Sigmoid colon (tissue), 7 donors: ENCODE measurements around the gene POU6F1. TPM values are rescaled to one million over a fixed set of nuclear protein-coding genes. Genes with fewer than 3 reads are reported as not detected.

Experiments
- DNase-seq: peaks from one replicate; pipeline ENCODE4 v3.0.0-alpha.2; 2019
- H3K27ac ChIP-seq, 4 donors: fragments of 200-600 bp; sonication (generic); one replicate each; pipeline ENCODE4 v1.5.1; 2016 to 2019; ENCODE audit warnings: mild to moderate bottlenecking in 1 of 4
- H3K27me3 ChIP-seq, 3 donors: fragments of 200-600 bp; sonication (generic); one replicate each; pipeline ENCODE4 v1.5.1; 2019; ENCODE audit warnings: mild to moderate bottlenecking in 1 of 3
- H3K36me3 ChIP-seq, 4 donors: fragments of 200-600 bp; sonication (generic); one replicate each; pipeline ENCODE4 v1.5.1; 2016 to 2019
- H3K4me1 ChIP-seq, 4 donors: fragments of 200-600 bp; sonication (generic); one replicate each; pipeline ENCODE4 v1.5.1; 2017 to 2019
- H3K4me3 ChIP-seq, 4 donors: fragments of 200-600 bp; sonication (generic); one replicate each; pipeline ENCODE4 v1.5.1; 2017 to 2019; ENCODE audit warnings: mild to moderate bottlenecking in 2 of 4, moderate library complexity in 1 of 4
- H3K9me3 ChIP-seq, 4 donors: fragments of 200-600 bp in 3 of 4; sonication (generic) in 3 of 4; one replicate each; pipeline versions ENCODE4 v1.5.1 to v1.6.1; 2013 to 2019
- CTCF ChIP-seq, 4 experiments: fragments of 450-650 bp in 3 of 4; fragments of 200-600 bp in 1 of 4; IDR thresholded peaks; one replicate each; pipeline ENCODE4 v1.5.1; 2016 to 2019; ENCODE audit warnings: antibody characterized with exemption in 4 of 4, mild to moderate bottlenecking in 3 of 4, moderate library complexity in 2 of 4
- EP300 ChIP-seq, 4 donors: sonication (generic); formaldehyde crosslinking; IDR thresholded peaks; one replicate each; pipeline ENCODE4 v1.6.1; 2017; ENCODE audit warnings: antibody characterized with exemption in 4 of 4
- POLR2A ChIP-seq, 2 donors: fragments of 450-650 bp; IDR thresholded peaks; one replicate each; pipeline ENCODE4 v1.6.1; 2016; ENCODE audit warnings: antibody characterized with exemption in 2 of 2, mild to moderate bottlenecking in 2 of 2, moderate library complexity in 2 of 2
- POLR2AphosphoS5 ChIP-seq, 4 donors: sonication (generic); formaldehyde crosslinking; IDR thresholded peaks; one replicate each; pipeline ENCODE4 v1.6.1; 2017; ENCODE audit warnings: antibody characterized with exemption in 4 of 4
- WGBS, 2 donors: extraction: QIAGEN DNeasy Blood & Tissue Kit; methylation state at CpG; one replicate each; pipeline ENCODE4 v1.1.7; 2013; 5-methylcytosine and 5-hydroxymethylcytosine counted together
- intact Hi-C: fragments of 100-400 bp; cut with DNase I; formaldehyde crosslinking; loops from one replicate; pipeline ENCODE4 v1.15.1; 2023
- polyA plus RNA-seq, 3 donors: library from polyadenylated mRNA; stranded (reverse); fragments of 200-250 nt; gene quantifications; one replicate each; pipeline ENCODE4 v1.2.3, GENCODE V29; 2013
- total RNA-seq, 4 donors: library from RNA; depleted of rRNA; stranded (reverse); fragments of >200 nt; gene quantifications; one replicate each; pipeline ENCODE4 v1.1.0, GENCODE V29; 2016
- donor health status: healthy with polysubstance abuse.
- donor health status: Bipolar disorder and iron deficiency.
- donor health status: healthy.

Gene POU6F1
- total and polyA plus RNA-seq, 7 donors = 1.2 to 15.8 (median 5.8) TPM

GRCh38 chr12:51186465-51187085 is 31.3 kb downstream of the POU6F1 start:
- WGBS, 2 donors = 65 to 81% methylated on average over 3 of the region's 3 CpGs
- intact Hi-C loops = no loop called here
- no peak for TF ChIP-seq POLR2A (IDR thresholded peaks at IDR 0.05)
- TF ChIP-seq CTCF (IDR thresholded peaks at IDR 0.05) = no peak
- TF ChIP-seq EP300 (IDR thresholded peaks at IDR 0.05) = no peak
- no peak for TF ChIP-seq POLR2AphosphoS5 (IDR thresholded peaks at IDR 0.05)

DNA sequence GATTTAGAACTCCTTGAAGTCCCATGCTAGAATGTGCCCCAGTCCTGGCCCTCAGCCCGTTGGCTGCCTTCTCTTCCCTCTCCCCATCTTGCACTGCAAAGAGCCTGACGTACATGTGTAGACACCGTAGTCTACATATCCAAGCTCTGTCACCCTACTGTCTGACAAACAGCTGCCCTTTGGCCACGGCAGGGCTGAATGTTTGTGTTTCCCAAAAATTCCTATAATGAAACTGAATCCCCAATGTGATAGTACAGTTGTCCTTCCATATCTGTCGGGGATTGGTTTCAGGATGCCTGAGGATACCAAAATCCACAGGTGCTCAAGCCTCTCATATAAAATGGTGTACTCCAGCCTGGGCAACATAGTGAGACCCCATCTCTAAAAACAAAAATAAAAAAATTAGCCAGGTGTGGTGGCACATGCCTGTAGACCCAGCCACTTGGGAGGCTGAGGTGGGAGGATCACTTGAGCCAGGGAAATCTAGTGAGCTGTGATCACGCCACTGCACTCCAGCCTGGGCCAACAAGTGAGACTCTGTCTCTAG is 32.6 kb downstream of the POU6F1 start:
- no peak for DNase-seq
- intact Hi-C loops = no loop called here
- 92 to 93% methylated on average over 6 of the region's 6 CpGs for WGBS, 2 donors
- H3K4me3 ChIP-seq = no peak overlapping the region
- no peaks in the 10 kb centered on the region for H3K27me3 ChIP-seq
- no peak for TF ChIP-seq POLR2AphosphoS5 (IDR thresholded peaks at IDR 0.05)
- peaks cover 0 to 17% (median 6%) of the 10 kb centered on the region in 4 donors for H3K36me3 ChIP-seq
- H3K9me3 ChIP-seq = no peaks in the 10 kb centered on the region
- no peaks in the 10 kb centered on the region for H3K4me1 ChIP-seq
- H3K27ac ChIP-seq = no peak overlapping the region

More at GRCh38 chr12:51186465-51187085, 31.3 kb downstream of the POU6F1 start:
- Histone ChIP-seq H3K27ac (no peak overlapping the region), H3K9me3 (no peaks in the 10 kb centered on the region), H3K4me3 (no peak overlapping the region), H3K4me1 (no peaks in the 10 kb centered on the region), H3K36me3 (peaks cover 0 to 31% (median 9%) of the 10 kb centered on the region in 4 donors), H3K27me3 (no peaks in the 10 kb centered on the region)
- peak; percentile 30 for DNase-seq

DNA sequence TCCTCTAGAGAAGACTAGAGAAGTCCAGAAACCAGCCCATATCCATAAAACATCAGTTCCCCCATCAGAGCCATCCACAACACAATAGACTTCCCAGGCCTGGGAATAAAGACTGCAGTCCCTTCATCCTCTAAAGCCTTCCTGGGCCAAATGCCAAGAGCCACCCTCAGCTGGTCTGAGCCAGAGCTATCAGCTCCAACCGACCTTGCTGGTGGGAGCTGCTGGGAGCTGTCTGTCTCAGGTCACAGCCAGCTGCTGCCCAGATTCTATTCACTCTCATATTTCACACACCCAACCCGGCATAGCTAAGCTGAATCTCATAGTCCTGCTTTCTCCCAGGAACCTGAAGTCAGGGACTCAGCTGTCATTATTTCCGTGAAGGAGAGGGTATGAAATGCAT is 34.0 kb downstream of the POU6F1 start:
- H3K27me3 ChIP-seq = no peaks in the 10 kb centered on the region
- peak; percentile 53 for DNase-seq
- TF ChIP-seq CTCF (IDR thresholded peaks at IDR 0.05) (no peak), POLR2AphosphoS5 (IDR thresholded peaks at IDR 0.05) (no peak), POLR2A (IDR thresholded peaks at IDR 0.05) (no peak), EP300 (IDR thresholded peaks at IDR 0.05) (no peak)

GRCh38 chr12:51183349-51183748 is 34.5 kb downstream of the POU6F1 start:
- Histone ChIP-seq H3K27me3 (no peaks in the 10 kb centered on the region), H3K4me1 (no peaks in the 10 kb centered on the region), H3K36me3 (peaks cover 0 to under 1% (median 0%) of the 10 kb centered on the region in 4 donors), H3K27ac (no peak overlapping the region), H3K4me3 (no peak overlapping the region), H3K9me3 (no peaks in the 10 kb centered on the region)
- peak; percentile 5 for DNase-seq
- intact Hi-C loops = no loop called here
- WGBS, 2 donors = 80 to 81% methylated on average over 3 of the region's 3 CpGs
- TF ChIP-seq CTCF (IDR thresholded peaks at IDR 0.05) (no peak), POLR2A (IDR thresholded peaks at IDR 0.05) (no peak), EP300 (IDR thresholded peaks at IDR 0.05) (no peak)

More for the DNA sequence above, 34.0 kb downstream of the POU6F1 start:
- Histone ChIP-seq H3K9me3 (no peaks in the 10 kb centered on the region), H3K36me3 (peaks cover 0 to 5% (median 0%) of the 10 kb centered on the region in 4 donors), H3K4me3 (no peak overlapping the region), H3K27ac (no peak overlapping the region), H3K4me1 (no peaks in the 10 kb centered on the region)
- intact Hi-C loops = no loop called here
- 28 to 57% methylated on average over 3 of the region's 3 CpGs for WGBS, 2 donors

- 80 to 89% methylated on average over 5 of the region's 5 CpGs for WGBS, 2 donors
- no peaks in the 10 kb centered on the region for H3K36me3 ChIP-seq
- intact Hi-C loops = no loop called here
- no peaks in the 10 kb centered on the region for H3K27me3 ChIP-seq
- TF ChIP-seq EP300 (IDR thresholded peaks at IDR 0.05) = no peak
- TF ChIP-seq POLR2A (IDR thresholded peaks at IDR 0.05) = no peak
- TF ChIP-seq POLR2AphosphoS5 (IDR thresholded peaks at IDR 0.05) = no peak
- no peak for TF ChIP-seq CTCF (IDR thresholded peaks at IDR 0.05)
- peak; percentile 4 for DNase-seq
- no peak overlapping the region for H3K27ac ChIP-seq
- no peaks in the 10 kb centered on the region for H3K4me1 ChIP-seq
- no peaks in the 10 kb centered on the region for H3K9me3 ChIP-seq
- H3K4me3 ChIP-seq = no peak overlapping the region
Measured at GRCh38 chr12:51181558-51181957, 36.3 kb downstream of the POU6F1 start.
